Measurements from ENCODE around the gene MYH9. TPM values are rescaled to one million over a fixed set of nuclear protein-coding genes. Genes with fewer than 3 reads are reported as not detected.

MYH9 gene
- total RNA-seq, 1 donor from 2014 or later = 973 TPM

GRCh38 chr22:36375071-36375980, 12.4 kb downstream of the MYH9 start:
- DNase-seq (ENCODE audit: low spot score) (no peak), ATAC-seq (no peak)
- intact Hi-C loops (cut with DNase I) = no loop called here

DNA sequence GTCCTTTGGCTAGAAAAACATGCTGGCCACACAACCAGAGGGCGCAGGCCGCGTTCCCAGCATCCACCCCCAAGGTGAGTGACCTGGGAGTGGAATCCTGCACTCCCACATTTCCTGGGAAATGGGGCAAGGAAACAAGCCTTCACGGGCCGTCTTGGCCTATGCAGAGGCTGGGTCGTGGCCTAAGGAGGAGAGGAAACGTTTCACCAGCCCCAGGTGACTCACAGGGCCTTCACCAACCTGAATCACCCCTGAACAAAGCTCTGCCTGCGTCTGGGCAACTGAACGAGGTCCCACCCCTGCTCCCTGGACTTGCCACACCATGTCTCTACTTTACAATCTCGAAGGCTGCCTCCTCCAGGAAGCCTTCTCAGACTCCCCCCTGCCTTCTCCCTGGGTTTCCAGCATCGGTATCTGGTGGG, 13.2 kb downstream of the MYH9 start:
- ATAC-seq (peak; percentile 34), DNase-seq (ENCODE audit: low spot score) (no peak)
- intact Hi-C loops (cut with DNase I) = no loop called here

- no peak for ATAC-seq
- intact Hi-C loops (cut with DNase I) = no loop called here
- DNase-seq (ENCODE audit: low spot score) = peak; percentile 67
These were observed 14.5 kb downstream of the MYH9 start for GRCh38 chr22:36373258-36373579.

DNA sequence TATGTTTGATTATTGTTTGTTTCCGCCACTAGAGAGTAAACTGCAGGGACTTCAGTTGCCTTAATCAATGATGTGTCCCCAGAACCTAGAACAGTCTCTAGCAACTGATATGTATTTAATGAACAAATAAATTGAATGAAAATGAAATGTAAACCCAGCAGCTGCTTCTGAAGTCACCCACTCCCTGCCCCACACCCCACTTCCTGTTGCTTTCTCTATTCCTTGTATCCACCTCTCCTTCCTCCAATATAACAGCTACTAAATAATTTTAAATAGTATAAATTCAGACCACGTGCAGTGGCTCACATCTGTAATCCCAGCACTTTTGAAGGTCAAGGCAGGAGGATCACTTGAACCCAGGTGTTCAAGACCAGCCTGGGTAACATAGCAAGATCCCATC, 15.8 kb downstream of the MYH9 start:
- intact Hi-C loops (cut with DNase I) = no loop called here
- ATAC-seq (no peak), DNase-seq (ENCODE audit: low spot score) (no peak)

DNA sequence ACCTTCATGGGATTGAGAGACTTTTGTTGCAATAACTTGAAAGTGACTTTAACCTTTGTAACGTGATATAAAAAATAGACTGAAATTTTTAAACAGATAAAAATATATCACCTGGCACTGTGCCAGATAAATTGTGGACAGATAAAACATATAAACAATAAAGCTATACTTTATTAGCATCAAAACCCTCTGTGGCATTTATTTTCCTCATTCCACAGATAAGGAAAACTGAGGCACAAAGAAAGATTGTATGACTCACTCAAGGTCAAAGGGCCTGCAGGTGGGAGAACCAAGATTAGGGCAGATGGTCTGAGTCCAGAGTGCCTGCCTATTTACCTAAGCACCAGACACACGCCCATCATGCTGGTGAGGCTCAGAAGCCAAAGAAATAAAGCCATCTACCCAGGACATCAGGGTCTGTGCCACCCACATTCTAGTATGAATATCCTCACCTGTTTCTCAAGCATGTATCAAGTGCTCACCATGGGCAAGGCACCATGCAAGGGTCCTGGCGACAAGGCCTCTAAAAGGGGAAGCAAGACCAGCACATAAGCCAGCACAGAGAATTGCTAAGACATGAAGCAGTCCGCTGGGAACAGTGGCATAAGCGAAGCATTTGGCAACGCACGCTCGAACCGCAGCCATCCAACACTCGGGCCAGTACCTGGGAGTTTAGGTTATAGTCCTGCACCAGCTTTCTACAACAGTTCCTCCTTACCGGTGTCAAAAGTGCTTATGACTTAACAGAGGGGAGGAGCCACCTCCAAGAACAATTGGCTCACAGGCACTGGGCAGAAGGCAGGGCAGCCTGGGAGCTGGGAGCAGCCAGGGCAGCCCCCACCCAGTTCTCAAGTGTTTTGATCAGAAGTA, 17.6 kb downstream of the MYH9 start:
- intact Hi-C loops (cut with DNase I) = loop anchor here (10.0 kb wide), 1 partner anchor 55 kb away; no protein-coding TSS in a partner anchor
- ATAC-seq (peak; percentile 67), DNase-seq (ENCODE audit: low spot score) (no peak)

DNA sequence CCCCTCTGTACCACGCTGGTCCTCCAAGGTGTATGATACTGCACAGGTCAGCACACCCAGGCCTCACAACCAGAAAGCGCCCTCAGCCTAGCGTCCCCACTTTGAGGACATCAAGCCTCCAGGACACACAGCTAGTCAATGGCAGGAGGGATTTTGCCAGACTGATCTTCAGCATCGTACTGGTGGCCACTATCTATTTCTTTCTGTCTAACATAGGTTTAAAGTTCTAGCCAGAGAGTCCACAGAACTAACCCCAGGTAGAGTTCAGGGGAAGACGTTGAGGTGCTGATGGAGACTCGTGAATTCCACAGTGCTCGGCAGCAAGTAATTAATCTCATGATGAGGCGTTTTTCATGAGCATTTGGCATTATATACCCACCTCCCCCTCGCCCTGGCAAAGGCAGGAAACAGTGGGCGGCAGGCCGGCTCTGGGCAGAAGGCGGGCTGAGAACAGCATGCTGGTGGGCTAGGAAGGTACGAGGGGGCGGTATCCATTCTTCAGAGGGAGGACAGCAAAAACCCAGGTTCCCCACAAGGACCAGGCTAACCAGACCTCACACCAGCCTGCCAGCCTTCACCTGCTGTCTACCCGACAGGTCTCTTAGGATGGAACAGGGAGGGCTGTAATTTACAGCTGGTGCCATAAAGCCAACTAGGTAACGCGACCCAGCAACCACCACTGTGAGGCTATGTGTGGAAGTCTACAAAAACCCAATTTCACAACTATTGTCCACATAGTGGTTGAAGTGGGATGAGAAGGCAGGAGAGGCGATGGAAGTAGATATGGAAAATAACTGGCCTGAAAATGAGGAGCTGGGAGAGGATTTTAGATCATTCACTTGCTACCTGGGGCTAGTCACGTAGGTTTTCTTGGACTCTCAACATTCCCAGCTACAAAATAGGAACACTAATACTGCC, 18.5 kb downstream of the MYH9 start:
- intact Hi-C loops (cut with DNase I) = loop anchor here (10.0 kb wide), 1 partner anchor 54 kb away; no protein-coding TSS in a partner anchor
- DNase-seq (ENCODE audit: low spot score) (no peak), ATAC-seq (no peak)

DNA sequence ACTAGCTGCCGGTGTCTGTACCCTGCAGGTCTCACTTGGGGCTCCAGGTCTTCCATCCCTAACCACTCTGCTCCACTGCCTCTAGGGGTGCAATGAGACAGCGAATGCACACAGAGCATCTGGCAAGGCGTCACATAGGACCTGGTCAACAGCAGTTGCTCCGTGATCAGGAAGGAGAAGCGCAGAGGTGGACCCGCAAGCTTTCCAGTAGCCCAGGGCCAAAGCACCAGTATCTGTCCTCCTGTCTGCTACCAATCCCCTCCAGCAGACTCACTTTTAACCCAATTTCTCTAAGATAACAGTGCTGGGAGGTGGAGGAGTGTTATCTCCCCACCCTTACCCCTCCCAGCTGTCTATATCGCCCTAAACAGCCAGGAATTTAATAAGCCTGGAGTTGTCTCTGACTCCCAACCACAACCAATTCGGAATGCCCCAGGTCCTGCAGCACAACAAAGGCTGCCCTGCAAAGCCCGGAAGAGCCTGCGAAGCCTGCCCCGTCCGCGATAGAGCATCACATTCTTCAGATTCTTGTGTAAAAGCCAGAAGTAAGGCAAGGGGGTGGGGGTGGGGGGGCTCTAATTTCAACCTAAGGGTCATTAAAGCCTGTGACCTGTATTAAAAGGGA, 19.3 kb downstream of the MYH9 start:
- ATAC-seq (no peak), DNase-seq (ENCODE audit: low spot score) (no peak)
- intact Hi-C loops (cut with DNase I) = loop anchor here (10.0 kb wide), 1 partner anchor 54 kb away; no protein-coding TSS in a partner anchor

- ATAC-seq (no peak), DNase-seq (ENCODE audit: low spot score) (no peak)
- intact Hi-C loops (cut with DNase I) = loop anchor here (10.0 kb wide), 1 partner anchor 53 kb away; no protein-coding TSS in a partner anchor
These were observed 20.3 kb downstream of the MYH9 start for GRCh38 chr22:36367479-36367878.

DNA sequence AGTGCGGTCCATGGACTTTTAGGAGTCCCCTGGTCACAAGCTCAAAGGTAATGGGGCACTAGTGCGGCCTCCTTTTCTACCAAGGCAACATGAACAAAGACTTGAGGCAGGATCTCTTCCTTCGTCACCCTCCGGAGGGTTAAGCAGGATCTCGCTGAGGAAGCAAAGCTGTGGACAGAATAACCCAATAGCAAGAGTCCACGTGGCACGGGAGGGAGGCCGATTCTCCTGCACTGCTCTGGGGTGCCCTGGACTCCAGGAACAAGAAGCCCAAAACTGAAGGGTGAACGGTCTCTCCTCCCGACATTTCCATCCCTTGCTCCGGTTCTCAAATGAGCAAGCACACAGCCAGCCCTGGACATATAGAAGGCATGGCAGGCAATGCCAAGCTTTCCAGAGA, 20.7 kb downstream of the MYH9 start:
- DNase-seq (ENCODE audit: low spot score) = no peak
- intact Hi-C loops (cut with DNase I) = loop anchor here (10.0 kb wide), 1 partner anchor 52 kb away; no protein-coding TSS in a partner anchor
- ATAC-seq = no peak

DNA sequence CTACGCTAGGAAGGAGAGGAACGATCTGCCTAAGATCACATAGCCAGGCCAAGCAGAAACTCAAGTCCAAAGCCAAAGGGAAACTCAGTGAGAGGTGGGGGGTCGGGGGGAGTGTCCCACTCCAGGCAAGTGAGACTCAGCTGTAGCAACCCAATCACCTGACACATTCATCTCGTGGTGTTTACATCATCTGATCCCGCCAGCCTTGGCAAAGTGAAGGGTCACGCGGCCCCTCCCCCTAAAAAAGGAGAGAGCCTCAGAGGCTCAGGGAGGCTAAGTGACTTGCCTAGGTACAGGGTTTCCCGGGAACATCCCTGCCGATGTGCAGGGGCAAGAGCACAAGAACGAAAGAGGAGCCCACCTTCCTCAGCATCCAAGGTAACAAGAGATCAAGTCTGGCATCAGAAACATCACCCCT, 21.5 kb downstream of the MYH9 start:
- intact Hi-C loops (cut with DNase I) = loop anchor here (10.0 kb wide), 1 partner anchor 51 kb away; no protein-coding TSS in a partner anchor
- ATAC-seq (no peak), DNase-seq (ENCODE audit: low spot score) (no peak)

GRCh38 chr22:36365020-36365411, 22.8 kb downstream of the MYH9 start:
- intact Hi-C loops (cut with DNase I) = loop anchor here (10.0 kb wide), 1 partner anchor 50 kb away; no protein-coding TSS in a partner anchor
- ATAC-seq = peak; percentile 63
- no peak for DNase-seq (ENCODE audit: low spot score)

- no peak for ATAC-seq
- DNase-seq (ENCODE audit: low spot score) = no peak
- intact Hi-C loops (cut with DNase I) = loop anchor here (10.0 kb wide), 1 partner anchor 50 kb away; no protein-coding TSS in a partner anchor
These were observed 23.3 kb downstream of the MYH9 start for GRCh38 chr22:36364255-36365019.

DNA sequence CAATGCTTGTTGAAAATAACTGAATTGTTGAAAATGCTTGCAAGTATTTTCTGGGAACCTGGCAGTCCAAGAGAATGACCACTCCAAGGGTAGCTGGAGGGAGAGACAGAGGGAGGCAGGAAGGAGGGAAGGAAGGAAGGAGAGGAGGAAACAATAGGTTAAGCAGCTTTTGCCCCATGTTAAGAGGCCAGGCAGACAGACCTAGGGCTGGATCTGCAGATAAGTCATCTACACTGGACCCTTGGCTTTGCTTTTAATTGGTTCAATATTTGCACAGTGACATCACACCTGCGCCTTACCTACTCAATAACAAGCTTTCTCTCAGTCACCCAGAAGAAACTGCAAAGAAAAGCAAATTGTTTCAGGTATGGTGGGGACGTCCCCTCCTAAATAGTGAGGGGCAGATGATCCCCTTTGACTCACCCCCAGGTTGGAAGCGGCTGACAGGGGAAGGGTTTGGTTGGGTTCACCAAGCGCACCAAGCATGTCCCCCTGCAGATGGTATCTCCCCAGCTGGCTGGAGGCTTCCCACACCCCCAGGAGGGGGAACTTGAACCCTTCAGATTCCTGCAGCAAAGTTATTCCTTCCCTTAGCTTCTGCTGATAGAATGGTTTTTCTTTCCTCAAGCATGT, 24.3 kb downstream of the MYH9 start:
- DNase-seq (ENCODE audit: low spot score) = no peak
- no peak for ATAC-seq
- intact Hi-C loops (cut with DNase I) = loop anchor here (10.0 kb wide), 1 partner anchor 49 kb away; no protein-coding TSS in a partner anchor

GRCh38 chr22:36362932-36363331, 24.8 kb downstream of the MYH9 start:
- DNase-seq (ENCODE audit: low spot score) (no peak), ATAC-seq (no peak)
- intact Hi-C loops (cut with DNase I) = loop anchor here (10.0 kb wide), 1 partner anchor 48 kb away; no protein-coding TSS in a partner anchor

GRCh38 chr22:36362075-36362474, 25.7 kb downstream of the MYH9 start:
- intact Hi-C loops (cut with DNase I) = loop anchor here (10.0 kb wide), 1 partner anchor 47 kb away; no protein-coding TSS in a partner anchor
- DNase-seq (ENCODE audit: low spot score) (no peak), ATAC-seq (no peak)

DNA sequence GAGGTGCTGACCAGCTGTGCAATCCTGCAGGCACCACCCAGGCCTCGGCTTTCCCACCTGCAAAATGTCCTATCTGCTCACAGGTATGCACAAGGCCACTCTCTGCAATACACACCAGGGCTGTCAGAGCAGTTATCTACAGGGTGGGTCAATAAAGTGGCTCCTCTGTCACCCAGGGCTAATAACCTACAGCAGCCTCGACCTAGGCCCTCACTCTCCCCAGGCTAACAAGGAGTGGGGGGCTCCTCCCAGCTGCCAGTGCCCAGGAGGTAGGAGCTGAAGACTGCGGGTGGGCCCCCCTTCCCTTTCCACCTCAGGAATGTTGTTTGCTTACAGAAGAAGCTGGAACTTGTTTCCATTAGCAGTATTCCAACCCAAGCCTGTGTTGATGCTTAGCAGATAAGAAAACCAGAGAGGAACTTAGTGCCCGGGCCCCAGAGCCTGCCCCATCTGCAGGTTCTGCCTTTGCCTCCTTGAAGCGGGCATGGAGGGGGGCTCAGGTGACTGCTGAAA, 26.8 kb downstream of the MYH9 start:
- DNase-seq (ENCODE audit: low spot score) (no peak), ATAC-seq (peak; percentile 41)
- intact Hi-C loops (cut with DNase I) = loop anchor here (10.0 kb wide), 1 partner anchor 46 kb away; no protein-coding TSS in a partner anchor

Measured in sciatic nerve (tissue), 2 donors.